Activated naive CD8-positive, alpha-beta T cell treated with anti-CD3 and anti-CD28 coated beads, Interleukin-2, amount 10 ng/mL, durations not matched to agents 7 days and 5 days (primary cell): ENCODE data around the gene C11orf91. TPM values are rescaled to one million over a fixed set of nuclear protein-coding genes. Genes with fewer than 3 reads are reported as not detected.
A peak's percentile ranks its signal among the peaks of the same experiment; 100 is the strongest.
"Not testable (repeated sequence)": the region's sequence is repeated elsewhere in the genome, so short reads cannot be mapped to it uniquely, and the experiment has no call there.

ENCODE experiments used
- ATAC-seq: fragments of 150-1000 bp; cut with Tn5 transposase; one replicate; pipeline ENCODE4 v1.10.0; 2021; ENCODE audit warnings: low read depth, moderate library complexity
- POLR2A ChIA-PET: fragments of 350-600 bp; sonication (Branson Sonifier 250); formaldehyde crosslinking; loops from one replicate; lab custom pipeline; 2021; ENCODE audit warnings: antibody characterized with exemption; lab: Charles Lee
- DNase-seq: peaks from one replicate; pipeline ENCODE4 v3.0.0; 2021
- H3K27ac Mint-ChIP-seq: one replicate; pipeline ENCODE4 v1.8.0; 2022; ENCODE audit warnings: mild to moderate bottlenecking, mixed read lengths
- H3K27me3 Mint-ChIP-seq: one replicate; pipeline ENCODE4 v1.8.0; 2022; ENCODE audit warnings: mild to moderate bottlenecking, moderate library complexity, mixed read lengths
- H3K36me3 Mint-ChIP-seq: one replicate; pipeline ENCODE4 v1.8.0; 2021; ENCODE audit warnings: mild to moderate bottlenecking, mixed read lengths
- H3K4me1 Mint-ChIP-seq: one replicate; pipeline ENCODE4 v1.8.0; 2021; ENCODE audit warnings: mixed read lengths
- H3K4me3 Mint-ChIP-seq: one replicate; pipeline ENCODE4 v1.8.0; 2022; ENCODE audit warnings: mild to moderate bottlenecking, moderate library complexity, mixed read lengths
- H3K9me3 Mint-ChIP-seq: one replicate; pipeline ENCODE4 v1.8.0; 2021; ENCODE audit warnings: mixed read lengths
- total RNA-seq, 2 experiments: library from RNA; stranded (reverse); gene quantifications; one replicate each; pipeline ENCODE4 v1.2.3, GENCODE V29; 2021

Gene C11orf91
- total RNA-seq, 2 experiments from 2014 or later, result 0.40 TPM; not detected in 1

DNA sequence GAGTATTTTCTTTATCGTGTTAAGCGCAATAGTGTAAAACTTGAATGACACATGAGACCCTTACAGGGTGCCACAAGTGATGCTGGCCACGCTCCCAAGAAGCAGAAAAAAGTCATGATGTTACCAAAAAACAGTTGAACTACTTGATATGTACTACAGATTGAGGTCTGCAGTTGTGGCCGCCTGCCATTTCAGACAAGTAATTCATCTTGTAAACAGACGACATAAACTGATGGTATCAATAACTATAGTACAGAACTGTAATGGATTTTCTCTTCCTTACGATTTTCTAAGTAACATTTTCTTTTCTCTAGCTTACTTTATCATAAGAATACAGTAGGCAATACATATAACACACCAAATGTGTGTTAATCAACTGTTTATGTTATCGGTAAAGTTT is 30.1 kb upstream of the C11orf91 start:
- POLR2A ChIA-PET, result no interaction called here
- Mint-ChIP-seq H3K27me3 (no peaks in the 10 kb centered on the region), H3K4me3 (no peak overlapping the region), H3K27ac (no peak overlapping the region), H3K4me1 (peaks cover 26% of the 10 kb centered on the region), H3K9me3 (no peaks in the 10 kb centered on the region), H3K36me3 (peaks cover 24% of the 10 kb centered on the region)
- ATAC-seq (no peak), DNase-seq (no peak)

DNA sequence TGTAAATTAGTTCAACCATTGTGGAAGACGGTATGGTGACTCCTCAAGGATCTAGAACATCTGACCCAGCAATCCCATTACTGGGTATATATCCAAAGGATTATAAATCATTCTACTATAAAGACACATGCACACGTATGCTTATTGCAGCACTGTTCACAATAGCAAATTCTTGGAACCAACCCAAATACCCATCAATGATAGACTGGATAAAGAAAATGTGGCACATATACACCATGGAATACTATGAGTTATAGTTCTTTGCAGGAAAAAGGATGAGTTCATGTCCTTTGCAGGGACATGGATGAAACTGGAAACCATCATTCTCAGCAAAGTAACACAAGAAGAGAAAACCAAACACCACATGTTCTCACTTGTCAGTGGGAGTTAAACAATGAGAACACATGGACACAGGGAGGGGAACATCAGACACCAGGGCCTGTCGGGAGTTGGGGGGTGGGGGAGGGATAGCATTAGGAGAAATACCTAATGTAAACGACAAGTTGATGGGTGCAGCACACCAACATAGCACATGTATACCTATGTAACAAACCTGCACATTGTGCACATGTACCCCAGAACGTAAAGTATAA is 28.5 kb upstream of the C11orf91 start:
- Mint-ChIP-seq H3K36me3 (peaks cover 24% of the 10 kb centered on the region), H3K4me1 (peaks cover 23% of the 10 kb centered on the region)
- ATAC-seq, H3K27ac Mint-ChIP-seq, H3K4me3 Mint-ChIP-seq, DNase-seq, POLR2A ChIA-PET, H3K27me3 Mint-ChIP-seq, H3K9me3 Mint-ChIP-seq: not testable (repeated sequence)

DNA sequence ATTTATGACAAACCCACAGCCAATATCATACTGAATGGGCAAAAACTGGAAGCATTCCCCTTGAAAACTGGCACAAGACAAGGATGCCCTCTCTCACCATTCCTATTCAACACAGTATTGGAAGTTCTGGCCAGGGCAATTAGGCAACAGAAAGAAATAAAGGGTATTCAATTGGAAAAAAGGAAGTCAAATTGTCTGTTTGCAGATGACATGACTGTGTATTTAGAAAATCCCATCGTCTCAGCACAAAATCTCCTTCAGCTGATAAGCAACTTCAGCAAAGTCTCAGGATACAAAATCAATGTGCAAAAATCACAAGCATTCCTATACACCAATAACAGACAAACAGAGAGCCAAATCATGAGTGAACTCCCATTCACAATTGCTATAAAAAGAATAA is 26.9 kb upstream of the C11orf91 start:
- peaks cover 21% of the 10 kb centered on the region for H3K4me1 Mint-ChIP-seq
- H3K4me3 Mint-ChIP-seq, POLR2A ChIA-PET, H3K27me3 Mint-ChIP-seq, H3K9me3 Mint-ChIP-seq, ATAC-seq, H3K27ac Mint-ChIP-seq, DNase-seq: not testable (repeated sequence)
- peaks cover 15% of the 10 kb centered on the region for H3K36me3 Mint-ChIP-seq

DNA sequence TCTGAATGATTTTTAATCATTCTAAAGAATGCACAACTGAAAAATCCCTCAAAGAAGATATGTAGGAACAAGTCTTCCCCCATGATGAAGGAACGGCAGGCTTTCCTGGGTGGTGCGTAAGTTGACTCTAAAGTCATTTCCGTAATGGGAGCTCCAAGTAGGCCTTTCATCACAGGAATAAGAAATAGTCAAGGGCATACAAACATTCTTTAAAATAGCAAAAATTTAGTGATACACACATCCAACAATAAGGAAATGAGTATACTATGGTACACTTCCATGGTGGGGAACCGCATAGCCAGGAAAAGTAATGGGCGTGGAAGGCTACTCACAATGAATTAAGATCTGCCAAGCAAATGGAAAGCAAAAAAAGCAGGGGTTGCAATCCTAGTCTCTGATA is 24.9 kb upstream of the C11orf91 start:
- POLR2A ChIA-PET, result no interaction called here
- no peak overlapping the region for H3K4me3 Mint-ChIP-seq
- DNase-seq, result no peak
- no peak overlapping the region for H3K27ac Mint-ChIP-seq
- H3K36me3 Mint-ChIP-seq, result peaks cover 18% of the 10 kb centered on the region
- no peak for ATAC-seq
- H3K9me3 Mint-ChIP-seq, result no peaks in the 10 kb centered on the region
- H3K4me1 Mint-ChIP-seq, result peaks cover 27% of the 10 kb centered on the region
- no peaks in the 10 kb centered on the region for H3K27me3 Mint-ChIP-seq

DNA sequence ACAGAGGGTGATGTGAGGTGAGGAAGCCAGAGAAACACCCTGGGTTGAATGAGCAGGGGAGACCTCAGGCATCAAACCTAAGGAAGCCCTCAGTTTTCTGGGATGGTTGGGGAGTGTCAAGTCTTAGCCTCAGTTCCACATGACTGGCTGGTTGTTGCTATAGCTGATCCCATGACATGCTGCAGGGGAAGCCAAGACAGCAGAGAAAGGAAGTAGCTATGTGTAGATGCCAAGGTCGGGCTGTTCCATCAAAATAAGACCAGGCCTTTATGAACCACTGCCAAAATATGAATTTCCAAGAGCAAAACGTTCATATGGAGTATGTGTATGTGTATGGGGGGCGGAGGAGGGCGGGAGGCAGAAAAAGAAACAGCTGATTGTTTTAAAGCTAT is 24.0 kb upstream of the C11orf91 start:
- Mint-ChIP-seq H3K4me1 (peaks cover 28% of the 10 kb centered on the region), H3K9me3 (no peaks in the 10 kb centered on the region), H3K4me3 (no peak overlapping the region), H3K36me3 (peaks cover 25% of the 10 kb centered on the region), H3K27ac (no peak overlapping the region), H3K27me3 (no peaks in the 10 kb centered on the region)
- no peak for DNase-seq
- POLR2A ChIA-PET, result no interaction called here
- ATAC-seq, result no peak

DNA sequence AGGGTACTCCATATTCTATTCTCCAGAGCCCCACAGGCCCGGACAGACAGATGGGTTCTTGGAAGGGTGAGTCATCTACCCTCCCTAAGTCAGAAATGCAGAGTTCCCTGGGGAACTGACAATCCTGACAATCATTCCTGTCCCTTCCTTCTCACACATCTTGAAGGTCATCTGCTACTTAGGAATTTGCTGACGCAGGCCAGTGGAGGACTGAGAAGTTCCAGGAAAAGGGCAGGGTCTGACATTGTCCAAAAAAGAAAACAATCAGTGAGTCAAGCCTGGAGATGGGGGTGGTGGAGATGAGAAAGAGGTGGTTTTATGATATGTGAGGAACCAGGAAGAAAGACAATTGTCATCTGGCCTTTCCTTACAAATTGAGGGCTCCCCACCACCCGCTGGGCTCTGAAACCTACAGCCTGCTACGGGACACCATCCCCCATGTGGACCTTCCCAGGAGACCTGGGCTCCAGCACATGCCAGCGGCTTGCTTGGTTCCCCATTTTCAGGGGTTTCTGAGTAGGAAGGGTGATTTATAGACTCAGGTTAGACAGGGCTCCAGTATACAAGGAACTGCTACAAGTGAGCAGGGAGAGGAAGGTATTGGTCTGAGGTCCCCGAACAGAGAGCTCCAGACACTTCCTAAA is 22.7 kb upstream of the C11orf91 start:
- H3K4me1 Mint-ChIP-seq, result peaks cover 28% of the 10 kb centered on the region
- H3K27ac Mint-ChIP-seq, result no peak overlapping the region
- peaks cover 22% of the 10 kb centered on the region for H3K36me3 Mint-ChIP-seq
- DNase-seq (no peak), ATAC-seq (no peak)
- H3K27me3 Mint-ChIP-seq, result no peaks in the 10 kb centered on the region
- H3K9me3 Mint-ChIP-seq, result no peaks in the 10 kb centered on the region
- H3K4me3 Mint-ChIP-seq, result no peak overlapping the region
- POLR2A ChIA-PET, result no interaction called here

DNA sequence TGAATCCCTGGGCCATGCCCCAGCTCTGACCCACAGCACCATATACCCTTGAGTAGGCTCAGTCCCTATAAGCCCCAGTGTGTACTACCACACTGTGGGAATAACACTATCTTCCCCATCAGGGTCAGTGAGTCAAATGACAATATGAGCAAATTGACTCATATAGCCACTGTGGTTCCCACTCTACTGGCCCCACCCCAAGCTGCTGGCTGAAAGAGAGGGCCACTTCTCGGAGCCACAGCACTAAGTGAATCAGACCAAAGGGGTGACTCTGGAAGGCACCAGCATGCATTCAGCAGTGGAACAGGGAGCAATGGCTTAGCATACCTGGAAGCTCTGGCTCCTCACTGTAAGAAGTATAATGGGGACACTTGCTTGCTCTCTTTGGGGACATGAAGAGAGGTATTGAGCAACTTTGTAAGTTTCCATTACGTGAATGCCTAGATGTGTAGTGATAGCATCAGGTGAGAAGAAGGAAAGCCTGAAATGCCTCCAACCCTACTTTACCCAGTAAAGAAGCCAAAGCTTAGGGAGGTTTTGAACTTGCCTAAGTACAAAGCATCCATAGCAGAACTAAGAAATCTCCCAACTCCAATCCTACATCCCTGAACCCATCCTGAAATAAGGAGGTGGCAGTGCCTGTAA is 22.1 kb upstream of the C11orf91 start:
- Mint-ChIP-seq H3K36me3 (peaks cover 19% of the 10 kb centered on the region), H3K27ac (no peak overlapping the region), H3K9me3 (no peaks in the 10 kb centered on the region), H3K27me3 (no peaks in the 10 kb centered on the region), H3K4me1 (peaks cover 28% of the 10 kb centered on the region), H3K4me3 (no peak overlapping the region)
- POLR2A ChIA-PET, result no interaction called here
- ATAC-seq, result peak; percentile 58
- no peak for DNase-seq

DNA sequence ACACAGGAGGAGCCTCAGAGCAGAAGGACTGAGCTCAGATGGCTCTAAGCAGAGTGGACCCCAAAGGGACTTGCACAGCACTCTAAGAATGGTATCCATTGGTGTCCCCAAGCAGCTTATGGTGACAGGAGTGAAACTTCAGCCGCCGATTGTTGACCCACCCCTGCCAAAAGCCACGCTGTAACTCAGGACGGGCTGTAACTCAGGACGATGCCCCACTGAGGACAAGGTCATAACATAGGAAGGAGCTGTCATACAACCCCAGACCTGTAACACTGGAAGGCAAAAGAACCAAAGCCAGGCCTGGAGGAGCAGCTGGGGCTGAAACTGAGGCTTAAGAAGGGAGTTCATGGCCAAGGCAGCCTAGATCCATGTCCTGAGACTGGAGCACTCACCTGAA is 21.4 kb upstream of the C11orf91 start:
- POLR2A ChIA-PET, result no interaction called here
- no peaks in the 10 kb centered on the region for H3K9me3 Mint-ChIP-seq
- ATAC-seq (no peak), DNase-seq (no peak)
- no peak overlapping the region for H3K4me3 Mint-ChIP-seq
- H3K36me3 Mint-ChIP-seq, result peaks cover 16% of the 10 kb centered on the region
- peaks cover 28% of the 10 kb centered on the region for H3K4me1 Mint-ChIP-seq
- H3K27ac Mint-ChIP-seq, result no peak overlapping the region
- H3K27me3 Mint-ChIP-seq, result no peaks in the 10 kb centered on the region

DNA sequence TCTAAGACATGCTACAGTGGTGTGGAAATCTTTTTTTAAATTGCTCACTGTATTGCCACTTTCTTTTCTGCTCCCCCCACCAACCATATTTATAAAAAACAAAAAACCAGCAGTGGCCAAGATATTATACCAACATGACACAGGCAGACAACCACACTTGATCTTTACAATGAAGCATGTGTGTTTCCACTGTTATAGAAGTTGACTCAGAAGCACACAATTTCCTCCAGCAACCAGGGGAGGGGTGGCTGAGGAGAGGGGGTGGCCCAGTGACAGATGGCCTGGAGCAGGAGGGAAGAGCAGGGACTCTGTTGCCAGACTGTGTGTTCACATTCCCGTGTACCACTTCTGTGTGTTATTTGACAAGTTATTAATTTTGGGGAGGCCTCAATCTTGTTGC is 20.8 kb upstream of the C11orf91 start:
- Mint-ChIP-seq H3K27ac (peak overlapping the region; percentile 66), H3K36me3 (peaks cover 14% of the 10 kb centered on the region), H3K4me1 (peaks cover 29% of the 10 kb centered on the region), H3K9me3 (no peaks in the 10 kb centered on the region), H3K4me3 (no peak overlapping the region), H3K27me3 (no peaks in the 10 kb centered on the region)
- DNase-seq (no peak), ATAC-seq (no peak)
- POLR2A ChIA-PET, result no interaction called here

DNA sequence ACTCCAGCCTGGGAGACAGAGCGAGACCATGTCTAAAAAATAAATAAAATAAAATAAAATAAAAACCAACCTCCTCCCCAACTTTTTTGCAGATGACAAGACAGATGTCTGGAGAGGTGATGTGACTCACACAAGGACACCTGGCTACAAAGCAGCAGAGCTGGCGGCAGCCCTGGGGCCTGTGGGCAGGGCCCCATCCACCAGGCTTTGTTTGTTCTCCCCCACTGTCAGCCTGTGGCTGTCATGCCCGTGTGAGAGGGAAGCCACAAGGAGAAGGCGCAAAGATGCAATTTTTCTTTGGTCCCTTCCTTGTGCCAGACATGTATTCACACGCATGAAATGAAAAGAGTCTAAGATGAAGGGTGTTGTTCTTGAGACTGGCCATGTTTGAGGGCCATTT is 19.0 kb upstream of the C11orf91 start:
- no peak overlapping the region for H3K4me3 Mint-ChIP-seq
- H3K27ac Mint-ChIP-seq, result no peak overlapping the region
- DNase-seq, result no peak
- peaks cover 26% of the 10 kb centered on the region for H3K4me1 Mint-ChIP-seq
- no peaks in the 10 kb centered on the region for H3K27me3 Mint-ChIP-seq
- POLR2A ChIA-PET, result no interaction called here
- H3K9me3 Mint-ChIP-seq, result no peaks in the 10 kb centered on the region
- peaks cover 12% of the 10 kb centered on the region for H3K36me3 Mint-ChIP-seq
- no peak for ATAC-seq

DNA sequence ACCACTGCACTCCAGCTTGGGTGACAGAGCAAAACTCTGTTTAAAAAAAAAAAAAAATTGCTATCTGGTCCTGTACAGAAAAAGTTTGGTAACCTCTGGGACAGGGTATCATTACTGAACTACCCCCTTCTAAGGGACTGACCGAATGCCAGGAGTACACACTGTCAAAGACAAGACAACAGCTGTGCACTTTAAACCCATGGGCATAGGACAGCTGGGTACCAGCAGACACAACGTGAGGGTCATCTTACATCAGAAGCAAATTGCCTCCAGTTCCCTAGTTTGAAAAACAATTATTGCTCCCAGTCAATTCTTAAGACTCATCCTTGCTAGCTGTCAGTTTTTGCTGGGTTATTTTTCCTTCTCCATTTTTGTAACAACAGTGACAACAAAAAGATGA is 17.8 kb upstream of the C11orf91 start:
- no peaks in the 10 kb centered on the region for H3K9me3 Mint-ChIP-seq

DNA sequence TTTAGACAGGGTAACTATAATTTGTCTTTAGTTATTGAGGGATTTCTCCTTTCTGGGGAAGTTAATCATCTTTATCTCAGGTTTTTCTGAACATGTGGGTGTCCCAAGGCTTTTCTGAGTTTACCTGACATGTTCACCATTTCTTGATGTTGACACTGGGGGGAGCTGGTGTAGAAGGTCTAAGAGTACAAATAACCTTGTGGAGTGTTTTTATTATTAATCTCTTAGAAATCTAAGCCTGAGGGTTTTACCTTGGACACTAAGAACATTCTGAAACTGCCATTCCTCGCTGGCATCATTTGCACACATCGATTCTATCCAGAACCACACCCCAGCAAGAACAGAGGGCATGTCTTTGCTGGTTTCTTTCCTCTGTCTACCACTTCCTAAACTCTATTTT is 15.6 kb upstream of the C11orf91 start:
- no peak for DNase-seq
- H3K27ac Mint-ChIP-seq, result no peak overlapping the region
- POLR2A ChIA-PET, result no interaction called here

More for the DNA sequence above, 17.8 kb upstream of the C11orf91 start:
- POLR2A ChIA-PET, result no interaction called here
- ATAC-seq (no peak), DNase-seq (no peak)
- Mint-ChIP-seq H3K27ac (no peak overlapping the region), H3K4me3 (no peak overlapping the region), H3K36me3 (peaks cover 12% of the 10 kb centered on the region), H3K4me1 (peaks cover 23% of the 10 kb centered on the region), H3K27me3 (no peaks in the 10 kb centered on the region)

DNA sequence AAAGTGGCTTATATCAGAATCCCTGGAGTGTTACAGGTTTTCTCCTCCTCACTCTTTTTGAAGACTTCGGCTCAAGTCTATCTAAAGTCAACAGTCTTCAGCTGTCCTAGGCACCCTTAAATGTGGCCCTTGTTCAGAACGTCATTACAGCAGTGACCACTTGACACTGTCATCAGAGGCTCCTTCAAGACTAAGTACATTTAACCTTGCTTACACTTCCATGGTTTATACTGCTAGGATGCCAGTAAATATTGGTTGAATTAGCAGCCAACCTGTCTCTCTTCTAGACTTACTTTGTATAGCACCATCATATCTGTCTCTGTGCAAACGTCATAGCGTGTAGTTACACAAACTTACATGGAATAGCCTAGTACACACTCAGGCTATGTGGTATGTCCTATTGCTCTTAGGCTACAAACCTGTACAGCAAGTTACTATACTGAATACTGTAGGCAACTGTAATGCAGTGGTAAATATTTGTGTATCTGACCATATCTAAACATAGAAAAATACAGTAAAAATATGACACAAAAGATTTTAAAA is 13.3 kb upstream of the C11orf91 start:
- DNase-seq (no peak), ATAC-seq (no peak)
- no peak overlapping the region for H3K4me3 Mint-ChIP-seq
- H3K27ac Mint-ChIP-seq, result no peak overlapping the region
- no peaks in the 10 kb centered on the region for H3K27me3 Mint-ChIP-seq
- H3K36me3 Mint-ChIP-seq, result peaks cover 5% of the 10 kb centered on the region
- peaks cover 2% of the 10 kb centered on the region for H3K4me1 Mint-ChIP-seq
- no peaks in the 10 kb centered on the region for H3K9me3 Mint-ChIP-seq
- POLR2A ChIA-PET, result no interaction called here

More for the DNA sequence above, 15.6 kb upstream of the C11orf91 start:
- Mint-ChIP-seq H3K27me3 (no peaks in the 10 kb centered on the region), H3K4me1 (peaks cover 7% of the 10 kb centered on the region), H3K9me3 (no peaks in the 10 kb centered on the region), H3K36me3 (peaks cover 8% of the 10 kb centered on the region), H3K4me3 (no peak overlapping the region)
- no peak for ATAC-seq
